ENCODE results near the gene PPARA. TPM values are rescaled to one million over a fixed set of nuclear protein-coding genes. Genes with fewer than 3 reads are reported as not detected.

PPARA gene
- total and polyA plus RNA-seq, 2 of the 4 experiments (the other 2 are of a cell fraction) = 3.1 to 7.0 TPM

DNA sequence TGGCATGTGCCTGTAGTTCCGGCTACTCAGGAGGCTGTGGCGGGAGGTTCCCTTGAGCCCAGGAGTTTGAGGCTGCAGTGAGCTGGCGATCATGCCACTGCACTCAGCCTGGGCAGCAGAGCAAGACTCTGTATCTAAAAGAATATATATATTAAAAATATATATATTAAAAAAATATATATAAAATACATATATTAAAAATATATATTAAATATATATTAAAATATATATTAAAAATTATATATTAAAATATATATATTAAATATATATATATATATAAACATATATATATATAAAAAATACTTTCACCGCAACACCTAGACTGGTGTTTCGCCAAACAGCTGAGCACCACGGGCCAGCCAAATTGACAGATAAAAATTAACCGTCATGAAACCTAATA lies 126.2 kb downstream of the PPARA start:
- H3K4ac ChIP-seq (ENCODE audit: low read depth, low read length) = no peak overlapping the region
- no peak overlapping the region for H3K18ac ChIP-seq (ENCODE audit: low read depth, low read length)
- intact Hi-C loops (cut with micrococcal nuclease) = no loop called here
- H3K4me2 ChIP-seq (ENCODE audit: low read depth, low read length) = no peak overlapping the region
- no peak overlapping the region for H4K91ac ChIP-seq (ENCODE audit: insufficient read depth, low read depth, low read length)
- H4K8ac ChIP-seq (ENCODE audit: low read depth in 2 of 2, low read length in 2 of 2) = no peak overlapping the region
- H3K9me1 ChIP-seq (ENCODE audit: insufficient read depth, low read length) = no peaks in the 10 kb centered on the region
- H4K5ac ChIP-seq (ENCODE audit: low read depth, low read length) = no peak overlapping the region
- H3K9me3 ChIP-seq (ENCODE audit: control insufficient read depth, insufficient read depth, low read length) = no peaks in the 10 kb centered on the region
- H2BK15ac ChIP-seq (ENCODE audit: low read depth, low read length) = no peak overlapping the region
- H2AK5ac ChIP-seq (ENCODE audit: low read depth, low read length) = no peak overlapping the region
- ChIA-PET CTCF (interaction anchor here (0.8 kb wide), 1 partner anchor 9 kb away, joined by 5 read pairs; the partner anchor contains the start of gene TTC38), POLR2A (ENCODE audit: unreplicated experiment) (no interaction called here)
- H3K23ac ChIP-seq (ENCODE audit: low read depth, low read length) = no peak overlapping the region
- H3K79me1 ChIP-seq (ENCODE audit: low read depth in 1 of 2, low read length in 2 of 2) = no peaks in the 10 kb centered on the region; a peak in 2 of 4 replicates
- dilution Hi-C loops (cut with HindIII; ENCODE audit: low sequenced_read_pairs, unreplicated experiment) = no loop called here
- DNase-seq (no peak), ATAC-seq (ENCODE audit: low read depth) (no peak)
- no peak overlapping the region for H3K9ac ChIP-seq (ENCODE audit: low read depth, low read length)
- H2AFZ ChIP-seq (replicated peaks; ENCODE audit: low read length, poor library complexity) = no peak overlapping the region
- no peaks in the 10 kb centered on the region for H3K4me1 ChIP-seq (ENCODE audit: control insufficient read depth, insufficient read depth, low read length)
- in situ Hi-C loops (cut with MboI; ENCODE audit: low sequenced_read_pairs) = no loop called here
- peaks cover 80% of the 10 kb centered on the region for H3K36me3 ChIP-seq (ENCODE audit: control insufficient read depth, insufficient read depth, low read length)
- no peak overlapping the region for H2BK20ac ChIP-seq (ENCODE audit: low read depth, low read length)
- H2AK9ac ChIP-seq (replicated peaks; ENCODE audit: low read depth, low read length, poor library complexity) = no peak overlapping the region
- H4K20me1 ChIP-seq (ENCODE audit: insufficient read depth, low read length) = no peaks in the 10 kb centered on the region
- no peak overlapping the region for H3K14ac ChIP-seq (replicated peaks; ENCODE audit: low read depth, low read length)
- no peak overlapping the region for H2BK120ac ChIP-seq (ENCODE audit: low read depth, low read length)
- no TSS peak for BruUV-seq (replicated peaks)
- TF ChIP-seq MXI1 (IDR thresholded peaks at IDR 0.05; ENCODE audit: borderline replicate concordance, low read depth, low read length) (no peak), NFE2L2 (IDR thresholded peaks at IDR 0.05; ENCODE audit: low read depth, low read length) (no peak), RAD21 (IDR thresholded peaks at IDR 0.05; ENCODE audit: low read length) (no peak), BHLHE40 (IDR thresholded peaks at IDR 0.05; ENCODE audit: low read depth, low read length) (no peak), CHD1 (IDR thresholded peaks at IDR 0.05; ENCODE audit: low read depth, low read length) (no peak), CEBPB (IDR thresholded peaks at IDR 0.05; ENCODE audit: low read depth, low read length) (no peak), MAFK (IDR thresholded peaks at IDR 0.05; ENCODE audit: low read depth, low read length) (no peak), RFX5 (IDR thresholded peaks at IDR 0.05; ENCODE audit: low read depth, low read length) (no peak), POLR2A (IDR thresholded peaks at IDR 0.05; ENCODE audit: low read depth, low read length) (no peak), MAZ (IDR thresholded peaks at IDR 0.05; ENCODE audit: borderline replicate concordance, low read depth, low read length) (no peak), SMC3 (IDR thresholded peaks at IDR 0.05; ENCODE audit: low read depth, low read length) (no peak), RCOR1 (IDR thresholded peaks at IDR 0.05; ENCODE audit: insufficient replicate concordance, low read length) (no peak), FOS (IDR thresholded peaks at IDR 0.05; ENCODE audit: low read depth, low read length) (no peak)
- TF ChIP-seq, protein P1, sequence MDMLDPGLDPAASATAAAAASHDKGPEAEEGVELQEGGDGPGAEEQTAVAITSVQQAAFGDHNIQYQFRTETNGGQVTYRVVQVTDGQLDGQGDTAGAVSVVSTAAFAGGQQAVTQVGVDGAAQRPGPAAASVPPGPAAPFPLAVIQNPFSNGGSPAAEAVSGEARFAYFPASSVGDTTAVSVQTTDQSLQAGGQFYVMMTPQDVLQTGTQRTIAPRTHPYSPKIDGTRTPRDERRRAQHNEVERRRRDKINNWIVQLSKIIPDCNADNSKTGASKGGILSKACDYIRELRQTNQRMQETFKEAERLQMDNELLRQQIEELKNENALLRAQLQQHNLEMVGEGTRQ (IDR thresholded peaks at IDR 0.05; ENCODE audit: low read depth, low read length) = no peak
- TF ChIP-seq, protein P2, sequence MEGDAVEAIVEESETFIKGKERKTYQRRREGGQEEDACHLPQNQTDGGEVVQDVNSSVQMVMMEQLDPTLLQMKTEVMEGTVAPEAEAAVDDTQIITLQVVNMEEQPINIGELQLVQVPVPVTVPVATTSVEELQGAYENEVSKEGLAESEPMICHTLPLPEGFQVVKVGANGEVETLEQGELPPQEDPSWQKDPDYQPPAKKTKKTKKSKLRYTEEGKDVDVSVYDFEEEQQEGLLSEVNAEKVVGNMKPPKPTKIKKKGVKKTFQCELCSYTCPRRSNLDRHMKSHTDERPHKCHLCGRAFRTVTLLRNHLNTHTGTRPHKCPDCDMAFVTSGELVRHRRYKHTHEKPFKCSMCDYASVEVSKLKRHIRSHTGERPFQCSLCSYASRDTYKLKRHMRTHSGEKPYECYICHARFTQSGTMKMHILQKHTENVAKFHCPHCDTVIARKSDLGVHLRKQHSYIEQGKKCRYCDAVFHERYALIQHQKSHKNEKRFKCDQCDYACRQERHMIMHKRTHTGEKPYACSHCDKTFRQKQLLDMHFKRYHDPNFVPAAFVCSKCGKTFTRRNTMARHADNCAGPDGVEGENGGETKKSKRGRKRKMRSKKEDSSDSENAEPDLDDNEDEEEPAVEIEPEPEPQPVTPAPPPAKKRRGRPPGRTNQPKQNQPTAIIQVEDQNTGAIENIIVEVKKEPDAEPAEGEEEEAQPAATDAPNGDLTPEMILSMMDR (conservative IDR thresholded peaks at IDR 0.05; ENCODE audit: low read depth, low read length) = no peak
- TF ChIP-seq, protein P3, sequence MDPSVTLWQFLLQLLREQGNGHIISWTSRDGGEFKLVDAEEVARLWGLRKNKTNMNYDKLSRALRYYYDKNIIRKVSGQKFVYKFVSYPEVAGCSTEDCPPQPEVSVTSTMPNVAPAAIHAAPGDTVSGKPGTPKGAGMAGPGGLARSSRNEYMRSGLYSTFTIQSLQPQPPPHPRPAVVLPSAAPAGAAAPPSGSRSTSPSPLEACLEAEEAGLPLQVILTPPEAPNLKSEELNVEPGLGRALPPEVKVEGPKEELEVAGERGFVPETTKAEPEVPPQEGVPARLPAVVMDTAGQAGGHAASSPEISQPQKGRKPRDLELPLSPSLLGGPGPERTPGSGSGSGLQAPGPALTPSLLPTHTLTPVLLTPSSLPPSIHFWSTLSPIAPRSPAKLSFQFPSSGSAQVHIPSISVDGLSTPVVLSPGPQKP (IDR thresholded peaks at IDR 0.05; ENCODE audit: borderline replicate concordance, low read depth, low read length) = no peak
- no peak overlapping the region for H2BK5ac ChIP-seq (ENCODE audit: low read depth, low read length, poor library complexity, severe bottlenecking)
- no CpG with 5 or more reads among the region's 7 CpGs for WGBS, 2 experiments (ENCODE audit: extremely low coverage in 2 of 2, insufficient read length in 1 of 2)
- no peak overlapping the region for H3K27ac ChIP-seq (ENCODE audit: insufficient read depth, low read length)
- no peak overlapping the region for H3K56ac ChIP-seq (ENCODE audit: extremely low read depth, insufficient read depth, low read length)
- H3K27me3 ChIP-seq (ENCODE audit: control insufficient read depth, insufficient read depth, low read length) = no peaks in the 10 kb centered on the region
- no peak overlapping the region for H3K4me3 ChIP-seq (ENCODE audit: insufficient read depth, low read depth, low read length)

Measured in IMR-90 (cell line).